Keratinocyte (primary cell): ENCODE data around the gene PKD2.

Experiments
- EZH2 ChIP-seq: IDR thresholded peaks from one replicate; pipeline ENCODE4 v1.6.1; 2012; ENCODE audit warnings: inconsistent platforms, mild to moderate bottlenecking, low read length, moderate library complexity
- TF ChIP-seq, protein P1 (sequence below), 3 experiments: IDR thresholded peaks in 1 of 3; conservative IDR thresholded peaks in 1 of 3; optimal IDR thresholded peaks in 1 of 3; 2 replicates in 2 of 3; 3 replicates in 1 of 3; pipeline versions ENCODE3 to v1.5.1; 2011; ENCODE audit warnings: low read length in 3 of 3, mild to moderate bottlenecking in 3 of 3, moderate library complexity in 2 of 3, control low read depth in 1 of 3, inconsistent platforms in 1 of 3; ENCODE audit not compliant: insufficient read depth in 2 of 3; ENCODE audit errors: extremely low read depth in 1 of 3

DNA sequence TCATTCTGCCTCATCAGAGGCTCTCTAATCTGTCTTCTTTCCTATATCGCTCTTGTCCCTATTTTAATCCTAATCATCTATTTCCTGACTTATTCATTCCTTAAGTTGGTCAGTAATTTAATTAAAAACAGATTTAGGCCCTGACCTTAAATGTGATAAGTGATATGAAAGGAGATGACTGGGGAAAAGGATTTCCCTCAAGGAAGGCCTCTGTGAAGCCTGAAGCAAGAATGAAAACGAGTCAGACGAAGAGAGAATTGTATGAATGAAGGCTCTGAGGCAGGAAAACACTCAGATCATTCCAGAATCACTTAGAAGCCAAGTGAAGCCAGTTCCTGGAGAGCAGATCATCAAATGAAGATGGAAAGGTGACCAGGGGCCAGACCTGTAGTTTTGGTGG is 22.1 kb downstream of the PKD2 start:
- TF ChIP-seq, protein P1, sequence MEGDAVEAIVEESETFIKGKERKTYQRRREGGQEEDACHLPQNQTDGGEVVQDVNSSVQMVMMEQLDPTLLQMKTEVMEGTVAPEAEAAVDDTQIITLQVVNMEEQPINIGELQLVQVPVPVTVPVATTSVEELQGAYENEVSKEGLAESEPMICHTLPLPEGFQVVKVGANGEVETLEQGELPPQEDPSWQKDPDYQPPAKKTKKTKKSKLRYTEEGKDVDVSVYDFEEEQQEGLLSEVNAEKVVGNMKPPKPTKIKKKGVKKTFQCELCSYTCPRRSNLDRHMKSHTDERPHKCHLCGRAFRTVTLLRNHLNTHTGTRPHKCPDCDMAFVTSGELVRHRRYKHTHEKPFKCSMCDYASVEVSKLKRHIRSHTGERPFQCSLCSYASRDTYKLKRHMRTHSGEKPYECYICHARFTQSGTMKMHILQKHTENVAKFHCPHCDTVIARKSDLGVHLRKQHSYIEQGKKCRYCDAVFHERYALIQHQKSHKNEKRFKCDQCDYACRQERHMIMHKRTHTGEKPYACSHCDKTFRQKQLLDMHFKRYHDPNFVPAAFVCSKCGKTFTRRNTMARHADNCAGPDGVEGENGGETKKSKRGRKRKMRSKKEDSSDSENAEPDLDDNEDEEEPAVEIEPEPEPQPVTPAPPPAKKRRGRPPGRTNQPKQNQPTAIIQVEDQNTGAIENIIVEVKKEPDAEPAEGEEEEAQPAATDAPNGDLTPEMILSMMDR (optimal IDR thresholded peaks at IDR 0.05 in 1 of 3, IDR thresholded peaks at IDR 0.05 in 1 of 3, conservative IDR thresholded peaks at IDR 0.05 in 1 of 3; ENCODE audit: extremely low read depth in 1 of 3, insufficient read depth in 2 of 3, low read length in 3 of 3), result no peak
- no peak for TF ChIP-seq EZH2
